Esophagus (tissue), 2 donors: ENCODE measurements around the gene ATP13A3. TPM values are rescaled to one million over a fixed set of nuclear protein-coding genes. Genes with fewer than 3 reads are reported as not detected.

Experiments used
- H3K27ac ChIP-seq, 2 donors: one replicate each; pipeline ENCODE4 v1.5.1; 2013; ENCODE audit warnings: low read depth in 2 of 2, mild to moderate bottlenecking in 2 of 2, inconsistent platforms in 1 of 2, low read length in 1 of 2, moderate library complexity in 1 of 2
- H3K27me3 ChIP-seq, 2 donors: one replicate each; pipeline ENCODE4 v1.6.1; 2013; ENCODE audit warnings: low read length in 2 of 2, control low read depth in 1 of 2, mild to moderate bottlenecking in 1 of 2; ENCODE audit not compliant: insufficient read depth in 2 of 2, control insufficient read depth in 1 of 2
- H3K36me3 ChIP-seq, 2 donors: one replicate each; pipeline ENCODE4 v1.6.1; 2013; ENCODE audit warnings: low read length in 1 of 2; ENCODE audit not compliant: control insufficient read depth in 2 of 2, insufficient read depth in 2 of 2
- H3K4me1 ChIP-seq, 2 donors: one replicate each; pipeline ENCODE4 v1.6.1; 2013; ENCODE audit warnings: low read length in 1 of 2; ENCODE audit not compliant: control insufficient read depth in 2 of 2, insufficient read depth in 2 of 2
- H3K4me3 ChIP-seq, 2 donors: one replicate each; pipeline ENCODE4 v1.5.1; 2013; ENCODE audit warnings: low read length in 2 of 2, mild to moderate bottlenecking in 2 of 2, low read depth in 1 of 2, moderate library complexity in 1 of 2
- H3K9me3 ChIP-seq, 2 donors: one replicate each; pipeline ENCODE4 v1.6.1; 2013; ENCODE audit warnings: mild to moderate bottlenecking in 2 of 2, low read depth in 1 of 2, low read length in 1 of 2, moderate library complexity in 1 of 2; ENCODE audit not compliant: control insufficient read depth in 2 of 2, insufficient read depth in 1 of 2
- WGBS, 2 donors: extraction: QIAGEN DNeasy Blood & Tissue Kit; methylation state at CpG; one replicate each; pipeline ENCODE4 v1.1.7; 2013; 5-methylcytosine and 5-hydroxymethylcytosine counted together
- polyA plus RNA-seq, 2 donors: library from polyadenylated mRNA; stranded (reverse); fragments of 200-250 nt; gene quantifications; one replicate each; pipeline ENCODE4 v1.2.3, GENCODE V29; 2013
- donor health status: healthy with polysubstance abuse.
- donor health status: Bipolar disorder and iron deficiency.

ATP13A3 gene
- polyA plus RNA-seq, 2 donors: 9.6 to 12.2 TPM

DNA sequence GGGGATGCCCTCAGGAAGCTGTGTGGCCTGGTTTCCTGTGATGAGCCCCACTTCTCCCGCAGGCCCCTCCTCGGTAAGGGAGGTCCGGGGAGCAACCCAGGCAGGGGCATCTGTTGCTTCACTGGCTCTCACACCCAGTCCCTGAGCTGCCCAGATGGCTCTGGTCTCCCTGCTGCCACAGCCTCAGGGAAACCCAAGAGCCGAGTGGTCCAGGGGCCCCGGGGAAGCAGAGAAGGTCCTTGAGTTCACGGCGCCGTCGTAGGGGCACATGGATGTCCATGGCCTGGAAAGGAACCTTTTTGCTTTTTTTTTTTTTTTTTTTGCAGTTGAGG is 103.9 kb downstream of the ATP13A3 start:
- WGBS, 2 donors: 79 to 80% methylated on average over 9 of the region's 9 CpGs

DNA sequence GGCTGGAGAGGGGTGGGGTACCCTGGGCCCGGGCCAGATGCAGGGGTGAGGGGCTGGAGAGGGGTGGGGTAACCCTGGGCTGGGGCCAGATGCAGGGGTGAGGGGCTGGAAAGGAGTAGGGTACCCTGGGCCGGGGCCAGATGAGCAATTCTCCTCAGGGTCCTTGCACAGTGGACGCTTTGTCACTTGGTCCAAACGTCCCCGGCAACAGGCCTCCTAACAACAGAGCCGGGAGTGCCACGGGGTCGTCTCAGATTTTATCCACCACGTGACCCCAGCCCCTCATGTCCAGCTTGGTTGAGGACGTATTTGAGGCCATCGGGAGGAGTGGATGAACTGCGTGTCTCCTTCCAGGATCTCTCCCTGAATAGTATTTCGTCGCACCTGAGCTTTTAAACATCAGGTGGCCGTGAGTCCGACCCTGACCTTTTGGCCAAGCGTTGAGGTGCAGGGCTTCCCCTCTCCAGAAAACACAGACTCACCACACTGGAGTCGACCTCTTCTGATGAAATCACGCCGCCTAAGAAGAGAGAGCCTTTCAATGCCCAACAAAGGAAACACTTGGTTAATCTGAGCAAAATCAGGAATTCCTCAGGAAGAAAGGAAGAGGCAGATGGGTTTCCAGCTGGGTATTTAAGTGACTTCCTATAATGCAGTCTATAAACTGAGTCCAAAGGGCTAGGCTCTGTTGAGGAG is 104.5 kb downstream of the ATP13A3 start:
- no peaks in the 10 kb centered on the region for H3K36me3 ChIP-seq
- no peaks in the 10 kb centered on the region for H3K27me3 ChIP-seq
- H3K4me1 ChIP-seq: no peaks in the 10 kb centered on the region
- no peak overlapping the region for H3K27ac ChIP-seq
- H3K9me3 ChIP-seq: no peaks in the 10 kb centered on the region
- WGBS, 2 donors: 77 to 79% methylated on average over 20 of the region's 20 CpGs
- no peak overlapping the region for H3K4me3 ChIP-seq

More for the DNA sequence above, 103.9 kb downstream of the ATP13A3 start:
- Histone ChIP-seq H3K9me3 (no peaks in the 10 kb centered on the region), H3K36me3 (no peaks in the 10 kb centered on the region), H3K4me1 (no peaks in the 10 kb centered on the region), H3K4me3 (no peak overlapping the region), H3K27me3 (no peaks in the 10 kb centered on the region), H3K27ac (no peak overlapping the region)

DNA sequence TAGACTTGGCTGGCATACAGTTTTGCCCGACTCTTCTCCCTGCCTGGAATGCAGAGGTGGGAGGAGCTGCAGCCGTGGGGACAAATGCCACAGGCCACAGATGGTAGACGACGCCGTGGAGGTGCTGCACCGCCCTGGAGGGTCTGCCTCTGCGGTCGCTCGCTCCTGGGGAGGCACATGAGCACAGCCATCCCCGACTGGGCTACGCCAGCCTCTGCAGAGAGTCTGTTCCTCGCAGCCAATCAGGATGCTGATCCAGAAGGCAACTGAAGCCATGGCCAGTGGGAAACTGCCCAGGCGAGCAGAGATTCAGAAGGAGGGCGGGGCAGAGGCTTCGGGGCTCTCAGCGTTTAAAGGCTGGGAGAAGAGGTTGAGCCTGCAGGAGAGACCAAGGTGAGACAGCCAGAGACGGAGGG is 105.3 kb downstream of the ATP13A3 start:
- H3K4me1 ChIP-seq: no peaks in the 10 kb centered on the region
- H3K27ac ChIP-seq: no peak overlapping the region
- H3K4me3 ChIP-seq: no peak overlapping the region
- no peaks in the 10 kb centered on the region for H3K9me3 ChIP-seq
- H3K27me3 ChIP-seq: no peaks in the 10 kb centered on the region
- H3K36me3 ChIP-seq: no peaks in the 10 kb centered on the region
- WGBS, 2 donors: 50 to 51% methylated on average over 17 of the region's 17 CpGs

DNA sequence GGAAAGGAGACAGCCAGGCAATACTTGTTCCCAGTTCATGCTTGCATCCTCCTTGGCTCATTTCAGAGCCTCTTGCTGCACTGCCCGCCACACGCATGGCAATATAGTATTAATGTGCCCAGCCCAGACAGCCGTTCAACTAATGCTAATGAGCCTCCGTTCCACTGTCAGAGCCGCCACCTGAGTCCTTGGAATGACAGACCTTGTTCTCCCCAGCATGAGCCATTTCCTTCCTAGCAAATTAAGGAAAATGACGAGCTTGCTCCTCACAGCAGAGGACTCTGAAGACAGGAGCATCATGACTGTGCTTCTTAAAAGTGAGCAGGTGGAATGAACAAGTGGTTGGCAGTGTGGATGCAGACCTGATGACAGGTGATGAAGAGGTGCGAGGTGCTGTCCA is 106.5 kb downstream of the ATP13A3 start:
- 84% methylated on average over 7 of the region's 7 CpGs for WGBS, 2 donors
- Histone ChIP-seq H3K4me1 (no peaks in the 10 kb centered on the region), H3K36me3 (no peaks in the 10 kb centered on the region), H3K4me3 (no peak overlapping the region), H3K27me3 (no peaks in the 10 kb centered on the region), H3K27ac (no peak overlapping the region), H3K9me3 (no peaks in the 10 kb centered on the region)

DNA sequence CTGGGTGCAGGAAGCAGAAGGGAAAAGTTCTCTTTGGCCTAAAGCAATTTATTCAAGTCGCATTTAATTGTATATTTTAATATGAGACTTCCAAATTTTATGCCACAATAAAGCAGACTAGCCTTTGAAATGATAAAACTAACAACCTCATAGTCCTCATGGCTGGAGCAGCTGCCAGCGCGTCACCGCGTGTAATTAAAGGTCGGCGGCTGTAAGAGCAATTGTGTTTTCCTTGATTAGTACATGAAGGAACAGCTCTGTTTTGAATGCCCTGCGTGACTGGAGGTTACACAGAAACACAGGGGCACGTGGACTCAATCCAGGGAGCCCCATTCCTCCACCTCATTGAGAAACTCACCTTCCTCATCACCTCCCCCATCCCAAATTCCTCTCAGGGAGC is 107.2 kb downstream of the ATP13A3 start:
- H3K27ac ChIP-seq: no peak overlapping the region
- no peaks in the 10 kb centered on the region for H3K27me3 ChIP-seq
- no peaks in the 10 kb centered on the region for H3K36me3 ChIP-seq
- no peak overlapping the region for H3K4me3 ChIP-seq
- 77 to 78% methylated on average over 9 of the region's 9 CpGs for WGBS, 2 donors
- no peaks in the 10 kb centered on the region for H3K9me3 ChIP-seq
- H3K4me1 ChIP-seq: no peaks in the 10 kb centered on the region

DNA sequence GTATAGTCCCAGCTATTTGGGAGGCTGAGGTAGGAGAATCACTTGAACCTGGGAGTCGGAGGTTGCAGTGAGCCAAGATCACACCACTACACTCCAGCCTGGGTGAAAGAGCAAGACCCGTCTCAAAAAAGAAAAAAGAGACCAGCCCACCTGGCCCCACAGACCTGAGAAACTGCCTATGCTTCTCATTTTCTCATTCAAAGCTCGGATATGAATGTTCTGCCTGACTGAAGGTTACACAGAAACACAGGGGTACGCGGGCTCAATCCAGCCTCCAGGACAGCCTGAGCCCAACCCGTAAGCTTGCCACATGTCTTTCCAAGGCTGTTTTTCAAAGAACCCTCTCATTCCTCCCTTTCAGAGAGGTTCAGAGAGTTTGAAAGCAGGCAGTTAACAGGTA is 107.6 kb downstream of the ATP13A3 start:
- Histone ChIP-seq H3K9me3 (no peaks in the 10 kb centered on the region), H3K27ac (no peak overlapping the region), H3K4me1 (no peaks in the 10 kb centered on the region), H3K27me3 (no peaks in the 10 kb centered on the region), H3K4me3 (no peak overlapping the region), H3K36me3 (no peaks in the 10 kb centered on the region)
- WGBS, 2 donors: 88 to 89% methylated on average over 6 of the region's 6 CpGs

DNA sequence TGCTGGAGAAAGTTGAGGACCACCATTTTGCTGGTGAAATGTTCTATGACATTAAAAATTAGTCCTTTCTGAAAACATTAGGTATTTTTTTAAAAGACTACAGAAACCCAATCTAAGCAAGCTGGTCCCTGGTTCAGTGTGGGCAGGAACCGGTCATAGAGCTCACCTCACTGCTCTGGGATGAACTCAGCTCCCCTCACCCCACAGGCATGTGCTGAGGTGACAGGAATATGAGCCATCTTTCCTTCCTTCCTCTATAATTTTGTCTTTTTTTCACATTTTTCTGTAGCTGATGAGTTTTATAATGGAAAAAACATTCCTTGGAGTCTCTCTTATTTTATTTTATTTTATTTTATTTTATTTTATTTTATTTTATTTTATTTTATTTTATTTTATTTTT is 109.1 kb downstream of the ATP13A3 start:
- no peaks in the 10 kb centered on the region for H3K27me3 ChIP-seq
- no peaks in the 10 kb centered on the region for H3K4me1 ChIP-seq
- H3K27ac ChIP-seq: no peak overlapping the region
- H3K4me3 ChIP-seq: no peak overlapping the region
- H3K36me3 ChIP-seq: no peaks in the 10 kb centered on the region
- H3K9me3 ChIP-seq: no peaks in the 10 kb centered on the region
- 73 to 80% methylated on average over 1 of the region's 1 CpG for WGBS, 2 donors

DNA sequence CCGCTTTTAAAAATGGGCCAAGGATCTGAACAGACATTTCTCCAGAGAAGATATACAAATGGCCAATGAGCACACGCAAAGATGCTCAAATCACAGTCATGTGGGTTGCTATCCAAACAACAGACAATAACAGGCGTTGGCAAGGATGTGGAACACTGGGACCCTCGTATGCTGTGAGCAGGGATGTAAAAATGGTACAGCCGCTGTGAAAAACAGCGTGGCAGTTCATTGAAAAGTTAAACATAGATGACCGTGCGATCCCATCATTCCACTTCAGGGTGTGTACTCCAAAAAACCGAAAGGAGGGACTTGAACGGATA is 110.6 kb downstream of the ATP13A3 start:
- Histone ChIP-seq H3K36me3 (no peaks in the 10 kb centered on the region), H3K9me3 (no peaks in the 10 kb centered on the region), H3K4me3 (no peak overlapping the region), H3K4me1 (no peaks in the 10 kb centered on the region), H3K27me3 (no peaks in the 10 kb centered on the region), H3K27ac (no peak overlapping the region)
- WGBS, 2 donors: 82 to 84% methylated on average over 10 of the region's 10 CpGs

DNA sequence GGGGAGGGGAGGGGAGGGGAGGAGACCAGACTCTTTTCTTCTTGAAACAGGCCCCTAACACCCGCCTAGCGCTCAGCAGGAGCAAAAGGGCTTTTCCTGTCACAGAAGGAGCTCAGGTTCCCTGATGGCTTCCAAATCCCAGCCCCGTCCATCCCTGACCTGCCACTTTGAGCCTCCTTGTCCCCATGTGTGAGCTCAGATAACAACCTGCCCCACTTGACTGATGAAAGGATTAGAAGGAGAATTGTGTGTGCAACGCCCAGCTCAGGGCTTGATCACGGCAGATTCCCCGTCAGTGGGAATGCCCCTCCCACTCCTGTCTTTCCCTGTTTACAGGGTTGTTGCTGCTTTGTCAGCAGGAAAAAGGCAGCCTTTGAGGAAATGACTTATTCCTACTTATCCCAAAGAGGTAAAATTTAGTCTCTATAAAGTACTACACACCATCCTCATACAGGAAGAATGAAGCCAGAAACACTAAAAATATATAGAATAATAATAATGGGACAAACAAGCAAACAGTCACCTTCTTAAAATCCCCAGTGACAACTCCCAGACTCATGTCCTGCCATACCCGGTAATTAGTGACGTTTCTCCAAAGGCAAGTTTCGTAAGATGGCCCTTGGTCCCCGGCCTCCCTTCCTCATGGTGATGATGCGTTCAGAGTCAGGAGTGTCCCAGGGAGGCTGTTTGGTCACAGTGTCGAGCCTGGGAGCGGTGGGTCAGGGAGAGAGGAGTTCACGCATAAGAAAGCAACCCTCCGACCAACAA is 111.1 kb downstream of the ATP13A3 start:
- H3K27ac ChIP-seq: no peak overlapping the region
- H3K36me3 ChIP-seq: no peaks in the 10 kb centered on the region
- H3K27me3 ChIP-seq: no peaks in the 10 kb centered on the region
- H3K4me1 ChIP-seq: no peaks in the 10 kb centered on the region
- WGBS, 2 donors: 51 to 56% methylated on average over 15 of the region's 15 CpGs
- no peak overlapping the region for H3K4me3 ChIP-seq
- no peaks in the 10 kb centered on the region for H3K9me3 ChIP-seq

DNA sequence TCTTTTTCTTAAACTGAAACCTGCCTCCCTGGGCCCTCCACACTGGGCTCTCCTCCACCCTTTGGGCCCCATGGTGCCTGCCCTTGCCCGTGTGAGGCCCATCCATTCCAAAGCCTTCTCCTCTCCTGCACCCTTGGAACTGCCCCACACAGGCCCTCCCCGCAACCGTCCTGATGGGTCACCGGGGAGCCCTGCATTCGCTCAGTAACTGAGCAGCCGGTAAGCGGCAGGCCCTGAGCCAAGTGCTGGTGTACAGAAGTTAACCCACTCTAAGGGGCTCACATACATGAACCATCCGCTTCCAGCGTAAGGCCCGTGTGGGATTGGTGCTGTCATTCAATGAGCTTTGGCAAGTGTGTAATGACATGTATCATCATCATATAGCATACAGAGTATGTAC is 111.9 kb downstream of the ATP13A3 start:
- WGBS, 2 donors: 85 to 86% methylated on average over 10 of the region's 10 CpGs

More for the DNA sequence above, 111.9 kb downstream of the ATP13A3 start:
- H3K4me3 ChIP-seq: no peak overlapping the region
- H3K9me3 ChIP-seq: no peaks in the 10 kb centered on the region
- H3K27me3 ChIP-seq: no peaks in the 10 kb centered on the region
- no peaks in the 10 kb centered on the region for H3K4me1 ChIP-seq
- H3K27ac ChIP-seq: no peak overlapping the region
- no peaks in the 10 kb centered on the region for H3K36me3 ChIP-seq
